ENCODE data around the gene NKX6-1. TPM values are rescaled to one million over a fixed set of nuclear protein-coding genes. Genes with fewer than 3 reads are reported as not detected.

The NKX6-1 gene
- total RNA-seq, 1 donor from 2014 or later, result not detected

DNA sequence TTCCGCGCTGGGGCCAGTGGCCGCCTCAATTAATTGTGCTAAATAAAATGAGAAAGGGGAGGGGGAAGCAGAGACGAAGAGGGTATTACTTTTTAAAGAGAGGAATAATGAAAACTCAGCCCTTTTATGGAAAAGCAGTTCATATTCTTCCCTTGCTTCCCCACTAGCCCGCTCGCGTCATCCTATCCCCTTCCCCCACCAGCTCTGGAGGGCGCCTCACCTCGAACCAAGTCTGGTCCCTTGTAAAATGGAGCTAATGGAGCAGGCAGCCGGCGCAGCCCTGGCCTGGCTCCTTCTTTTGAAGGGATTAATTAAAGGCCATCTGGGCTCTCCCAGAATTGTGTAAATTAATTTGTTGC lies 511 bp upstream of the NKX6-1 start:
- no peak for ATAC-seq
- no peak for DNase-seq (ENCODE audit: low spot score)

DNA sequence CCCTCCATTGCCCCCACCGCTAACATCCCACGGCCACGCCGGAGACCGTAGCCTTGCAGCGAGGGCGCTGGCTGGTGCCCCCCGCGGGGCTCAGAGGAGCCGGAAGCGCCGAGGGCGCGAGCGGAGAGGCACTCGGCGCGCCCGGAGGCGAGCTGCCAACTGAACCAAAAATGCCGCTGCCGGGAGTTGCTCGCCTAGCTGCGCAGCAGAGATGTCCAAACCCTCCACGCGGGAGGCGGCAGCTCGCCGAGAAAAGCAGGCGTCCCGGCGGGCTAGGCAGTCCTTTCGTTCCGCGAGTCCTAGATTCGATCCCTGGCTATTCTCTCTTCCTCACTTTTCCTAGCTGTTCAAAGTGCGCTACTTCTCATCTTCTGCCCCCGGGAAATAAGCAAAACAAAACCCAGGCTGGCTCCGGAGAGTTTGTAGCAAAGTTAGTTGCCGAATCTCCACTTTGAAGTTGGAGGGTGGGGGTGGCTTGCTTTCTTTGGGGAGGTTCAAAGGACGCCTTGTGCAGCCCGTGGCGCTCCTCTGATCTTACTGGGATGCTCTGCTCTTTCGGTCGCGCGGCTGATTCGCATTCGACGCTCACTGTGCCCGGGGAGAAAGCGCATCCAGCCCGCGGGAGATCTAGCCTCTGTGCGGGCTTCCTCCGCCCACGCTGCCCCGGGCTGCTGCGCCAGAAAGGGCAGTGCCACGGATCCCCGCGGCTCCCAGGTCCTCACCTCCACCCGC lies 723 bp downstream of the NKX6-1 start:
- DNase-seq (ENCODE audit: low spot score), result no peak
- ATAC-seq, result peak; percentile 40

DNA sequence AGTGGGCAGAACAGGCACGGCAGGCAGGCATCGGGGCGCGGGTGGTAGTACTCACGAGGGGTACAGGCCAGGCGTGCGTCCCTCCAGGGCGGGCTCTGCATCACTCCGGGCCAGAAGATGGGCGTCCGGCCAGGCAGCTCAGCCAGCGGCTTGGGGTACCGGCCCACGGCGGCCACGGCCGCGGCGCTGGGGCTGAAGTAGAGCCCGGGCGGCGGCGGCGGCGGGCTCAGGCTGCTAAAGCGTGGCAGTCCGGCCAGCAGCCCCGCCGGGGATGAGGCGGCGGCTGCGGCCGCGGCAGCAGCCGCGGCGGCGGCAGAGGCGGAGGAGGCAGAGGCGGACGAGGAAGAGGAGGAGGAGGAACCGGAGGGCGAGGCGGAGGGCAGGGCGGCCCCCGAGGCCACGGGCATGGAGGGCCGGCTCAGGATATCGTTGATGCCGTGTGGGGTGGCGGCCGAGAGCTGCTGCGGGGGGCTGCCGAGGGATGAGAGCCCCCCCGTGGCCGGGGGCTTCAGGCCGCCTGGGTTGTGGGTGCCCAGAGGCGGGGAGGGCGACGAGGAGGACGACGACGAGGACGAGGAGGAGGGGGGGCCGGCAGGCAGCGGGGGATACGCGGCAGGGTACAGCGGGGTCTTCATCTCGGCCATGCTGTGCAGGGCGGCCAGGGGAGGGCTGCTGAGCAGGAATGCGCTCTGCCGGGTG lies 1.4 kb downstream of the NKX6-1 start:
- DNase-seq (ENCODE audit: low spot score) (no peak), ATAC-seq (no peak)

DNA sequence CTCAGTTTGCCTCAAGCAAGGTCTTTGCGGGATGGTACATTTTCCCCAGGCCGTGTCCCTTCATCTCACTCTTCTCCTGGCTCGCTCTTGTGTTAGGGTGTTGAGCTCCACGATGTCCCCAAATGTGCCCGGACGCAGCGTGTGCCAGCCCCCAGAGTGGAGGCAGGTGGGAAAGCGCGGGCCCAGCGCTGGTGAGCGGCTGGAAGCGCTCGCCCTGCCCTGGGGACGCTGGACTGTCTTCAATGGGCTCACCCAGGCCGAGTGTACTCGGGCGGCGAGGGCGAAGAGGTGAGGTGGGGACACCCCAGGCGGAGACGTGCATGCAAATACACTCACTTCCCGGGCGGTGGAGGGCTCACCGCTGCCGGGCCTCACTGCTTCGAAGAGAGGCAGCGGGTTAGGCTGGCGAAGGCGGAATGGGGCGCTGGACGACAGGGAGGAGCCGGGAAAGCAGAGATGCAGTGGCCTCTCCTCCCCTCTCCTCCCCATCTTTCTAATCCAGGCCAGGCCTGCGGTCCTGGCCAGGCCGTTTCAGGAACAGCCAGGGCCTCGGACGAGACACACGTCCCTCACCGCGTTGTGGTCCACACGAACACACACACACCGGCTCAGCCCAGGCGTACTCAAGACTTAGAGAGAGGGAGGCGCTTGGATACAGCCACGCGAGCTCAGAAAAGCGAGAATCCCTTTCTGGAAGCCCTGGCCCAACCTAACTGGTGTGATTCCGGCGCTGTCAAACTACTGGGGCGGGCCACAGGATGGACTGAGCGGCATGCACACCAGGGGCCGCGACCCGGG lies 2.2 kb downstream of the NKX6-1 start:
- no peak for ATAC-seq
- no peak for DNase-seq (ENCODE audit: low spot score)

DNA sequence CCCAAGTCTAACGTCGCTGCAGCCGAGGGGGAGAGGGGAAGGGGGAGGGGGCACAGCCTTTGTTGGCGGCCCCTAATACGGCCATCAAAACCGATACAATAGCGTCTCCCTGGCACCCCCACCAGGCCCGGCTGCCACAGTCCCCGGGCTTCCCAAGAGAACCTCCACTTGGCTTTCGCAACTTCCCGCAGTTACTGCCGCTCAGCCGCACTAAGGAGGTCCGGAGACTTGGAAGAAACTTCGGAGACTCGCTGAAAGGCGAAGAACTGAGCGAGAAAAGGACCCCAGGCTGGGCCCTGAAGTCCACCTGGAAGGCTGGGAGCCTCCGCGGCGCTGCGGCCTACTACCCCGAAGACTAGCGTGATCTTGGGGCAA lies 2.8 kb downstream of the NKX6-1 start:
- ATAC-seq (no peak), DNase-seq (ENCODE audit: low spot score) (no peak)

DNA sequence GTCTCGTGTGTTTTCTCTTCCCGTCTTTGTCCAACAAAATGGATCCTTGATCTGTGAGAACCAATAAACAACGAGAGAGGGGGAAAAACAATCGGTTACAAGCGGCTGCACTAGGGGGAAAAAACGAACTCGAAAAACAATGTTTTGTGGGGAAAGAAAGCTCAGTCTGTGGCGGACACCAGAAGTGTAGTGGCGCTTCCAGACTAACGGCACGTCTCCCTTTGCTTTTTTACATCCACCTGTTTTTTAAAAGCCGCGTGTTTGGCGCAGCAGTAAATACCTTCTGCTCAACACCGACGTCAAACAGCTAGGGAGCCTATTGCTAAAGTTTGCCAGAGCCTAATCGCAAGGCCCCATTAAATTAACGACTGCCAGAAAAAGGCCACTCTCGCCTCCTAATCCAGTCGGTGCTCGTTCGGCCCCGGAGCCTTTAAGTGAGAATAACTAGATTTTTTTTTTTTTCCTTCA lies 3.3 kb downstream of the NKX6-1 start:
- ATAC-seq, result no peak
- no peak for DNase-seq (ENCODE audit: low spot score)

DNA sequence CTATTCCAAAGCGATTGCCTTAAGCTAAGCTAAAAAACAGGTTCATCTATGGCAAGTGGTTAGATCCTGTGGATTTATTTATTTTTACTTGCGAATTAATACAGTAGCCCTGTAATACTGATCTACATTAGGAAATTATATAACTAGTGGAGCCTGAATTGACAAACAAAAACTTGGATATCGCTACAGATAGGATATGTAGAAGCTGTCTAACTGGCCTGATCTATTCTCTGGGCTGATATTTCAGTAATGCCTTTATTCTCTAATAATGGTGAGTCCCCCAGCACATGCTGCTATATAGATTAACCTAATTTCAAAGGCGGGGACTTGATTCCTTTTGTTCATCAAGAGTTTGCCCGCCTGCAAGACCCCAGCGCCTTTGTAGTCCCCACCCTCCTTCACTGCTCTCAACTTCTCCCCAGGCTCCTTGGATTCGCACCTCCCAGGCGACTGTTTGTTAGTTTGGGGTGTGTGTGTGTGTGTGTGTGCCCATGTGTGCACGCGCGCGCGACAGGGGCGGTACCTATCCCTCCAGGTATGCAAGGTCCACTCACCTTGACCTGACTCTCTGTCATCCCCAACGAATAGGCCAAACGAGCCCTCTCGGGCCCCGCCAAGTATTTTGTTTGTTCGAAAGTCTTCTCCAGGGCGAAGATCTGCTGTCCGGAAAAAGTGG lies 3.8 kb downstream of the NKX6-1 start:
- DNase-seq (ENCODE audit: low spot score) (no peak), ATAC-seq (no peak)

DNA sequence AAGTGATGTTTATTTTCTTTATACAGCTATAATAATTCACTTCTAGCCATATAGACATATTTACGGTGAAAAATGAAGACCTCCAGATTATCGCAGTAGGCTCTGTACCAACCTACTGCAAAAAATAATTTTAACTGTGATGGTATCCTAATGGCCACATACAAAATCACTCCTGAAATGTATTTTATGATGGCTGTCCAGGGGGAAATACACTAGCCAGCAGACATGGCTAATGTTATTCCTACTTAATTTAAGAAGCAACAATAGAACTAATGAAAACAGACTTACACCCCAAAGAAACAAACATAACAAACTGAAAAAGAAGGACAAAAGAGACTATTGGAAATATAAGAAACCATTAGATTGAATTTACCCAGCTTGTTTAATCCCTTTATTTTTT lies 4.6 kb downstream of the NKX6-1 start:
- no peak for ATAC-seq

DNA sequence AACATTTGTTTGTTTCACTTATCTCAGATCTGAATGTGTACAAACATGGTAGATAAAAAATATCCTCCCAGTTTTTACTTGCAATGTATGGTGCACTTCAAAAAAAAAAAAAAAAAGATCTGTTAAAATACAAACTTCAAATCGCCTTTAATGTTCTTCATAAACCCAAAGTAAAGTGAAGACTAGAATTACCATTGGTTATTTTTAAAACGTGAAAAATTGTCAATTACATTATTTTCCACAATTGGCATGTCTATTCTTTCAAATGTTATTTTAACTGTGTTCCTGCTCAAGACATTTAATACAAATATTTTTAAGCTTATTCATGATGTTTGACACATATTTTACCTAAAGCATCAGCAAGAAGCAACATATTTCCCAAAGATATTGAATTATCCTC lies 5.0 kb downstream of the NKX6-1 start:
- ATAC-seq, result no peak
- DNase-seq (ENCODE audit: low spot score), result no peak

More for the DNA sequence above, 4.6 kb downstream of the NKX6-1 start:
- no peak for DNase-seq (ENCODE audit: low spot score)

DNA sequence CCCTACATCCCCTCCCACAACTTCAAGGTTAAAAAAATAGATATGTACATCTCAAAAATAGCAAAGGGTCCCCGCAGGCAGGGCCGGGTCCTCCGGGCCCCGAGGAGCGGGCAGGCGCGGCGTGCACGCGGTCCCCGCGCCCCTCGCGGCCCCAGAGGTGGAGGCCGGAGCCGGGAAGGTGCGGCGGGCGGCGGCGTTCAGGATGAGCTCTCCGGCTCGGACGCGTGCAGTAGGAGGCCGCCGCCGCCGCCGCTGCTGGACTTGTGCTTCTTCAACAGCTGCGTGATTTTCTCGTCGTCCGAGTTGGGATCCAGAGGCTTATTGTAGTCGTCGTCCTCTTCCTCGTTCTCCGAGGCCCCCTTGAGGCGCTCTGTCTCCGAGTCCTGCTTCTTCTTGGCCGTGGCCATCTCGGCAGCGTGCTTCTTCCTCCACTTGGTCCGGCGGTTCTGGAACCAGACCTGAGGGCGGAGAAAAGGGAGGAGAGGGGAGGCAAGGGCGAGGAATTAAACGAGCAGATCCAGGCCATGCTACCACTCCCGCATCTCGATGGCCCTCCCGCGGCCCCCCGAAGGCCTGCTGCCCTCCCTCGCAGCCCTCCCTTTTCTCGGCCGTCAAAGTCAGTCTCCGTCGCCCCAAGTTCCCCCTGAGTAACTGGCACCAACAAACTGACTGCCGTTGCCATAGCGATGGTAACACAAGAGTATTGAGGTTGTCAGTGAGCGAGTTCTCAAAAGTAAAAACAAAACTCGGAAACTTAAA lies 5.8 kb downstream of the NKX6-1 start:
- ATAC-seq, result no peak

DNA sequence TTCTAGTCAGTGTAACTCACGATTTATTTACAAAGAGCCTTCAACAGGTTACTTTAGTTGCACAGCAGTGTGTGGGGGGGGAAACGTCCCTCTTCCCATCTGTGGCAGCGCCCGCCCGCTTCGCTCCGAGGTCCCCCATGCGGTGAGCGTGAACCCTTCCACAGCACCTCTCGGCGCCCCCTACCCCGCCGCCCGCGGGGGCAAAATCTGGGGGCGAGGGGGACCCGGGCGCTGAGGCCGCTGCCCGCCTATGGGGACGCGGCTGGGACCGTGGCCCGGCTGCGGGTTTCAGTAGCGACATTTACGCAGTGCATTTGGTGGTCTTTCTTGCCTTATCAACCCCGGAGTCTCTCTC lies 6.4 kb downstream of the NKX6-1 start:
- ATAC-seq (no peak), DNase-seq (ENCODE audit: low spot score) (no peak)

More for the DNA sequence above, 5.8 kb downstream of the NKX6-1 start:
- no peak for DNase-seq (ENCODE audit: low spot score)

DNA sequence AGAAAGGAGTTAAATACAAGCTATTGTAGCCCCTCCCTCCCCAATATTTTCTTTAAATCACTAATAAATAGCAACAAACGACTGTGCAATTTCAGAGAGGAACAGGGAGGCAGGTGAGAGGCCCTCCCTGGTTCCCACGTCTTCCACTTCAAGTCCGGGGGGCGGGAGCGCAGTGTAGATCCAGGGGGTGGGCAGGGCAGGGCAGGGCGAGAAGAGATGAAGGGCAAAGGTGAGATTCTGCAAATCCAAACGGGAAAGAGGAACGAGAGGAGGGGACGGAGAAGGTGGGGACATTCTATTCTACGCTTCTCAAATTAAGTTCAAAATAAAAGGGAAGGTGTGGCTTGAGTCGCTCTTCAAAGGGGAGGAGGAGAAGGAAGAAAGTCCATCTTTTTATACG lies 6.8 kb downstream of the NKX6-1 start:
- DNase-seq (ENCODE audit: low spot score) (no peak), ATAC-seq (no peak)

DNA sequence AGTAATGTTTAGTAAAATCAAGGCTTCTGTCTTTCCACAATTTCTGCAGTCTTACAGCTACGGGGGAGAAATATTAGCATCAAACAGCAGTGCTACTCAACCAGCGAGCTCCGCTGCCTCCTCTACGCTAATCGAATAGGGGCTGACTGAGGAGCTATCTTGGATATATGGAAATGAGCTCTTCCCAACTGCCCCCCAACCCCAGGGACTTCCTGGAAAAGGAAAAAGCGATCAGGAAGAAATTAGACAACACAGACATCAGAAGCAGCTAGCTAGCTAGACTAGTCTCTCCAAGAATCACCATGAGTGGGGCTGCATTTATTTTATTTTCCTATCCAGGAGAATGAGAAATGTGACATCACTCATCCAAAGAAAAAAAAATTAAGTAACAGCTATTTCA lies 7.6 kb downstream of the NKX6-1 start:
- no peak for ATAC-seq
- no peak for DNase-seq (ENCODE audit: low spot score)

DNA sequence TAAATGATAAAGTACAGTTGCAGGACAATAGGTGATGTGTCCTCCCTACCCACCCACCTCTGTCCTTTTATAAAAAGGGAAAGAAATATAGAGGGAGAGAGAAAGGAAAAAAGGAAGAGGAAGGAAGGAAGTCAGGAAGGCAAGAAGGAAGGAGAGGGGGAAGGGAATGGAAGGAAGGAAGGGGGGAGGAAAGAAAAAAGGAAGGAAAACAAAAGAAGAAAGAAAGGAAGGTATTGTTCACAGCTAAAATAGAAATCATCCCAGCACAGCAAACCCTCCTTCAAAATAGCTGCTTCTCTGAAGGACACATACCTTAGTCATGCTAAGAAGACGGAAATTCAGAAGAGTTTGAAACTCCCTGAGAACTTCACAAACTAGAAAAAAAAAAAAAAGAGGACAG lies 8.4 kb downstream of the NKX6-1 start:
- DNase-seq (ENCODE audit: low spot score) (no peak), ATAC-seq (no peak)

DNA sequence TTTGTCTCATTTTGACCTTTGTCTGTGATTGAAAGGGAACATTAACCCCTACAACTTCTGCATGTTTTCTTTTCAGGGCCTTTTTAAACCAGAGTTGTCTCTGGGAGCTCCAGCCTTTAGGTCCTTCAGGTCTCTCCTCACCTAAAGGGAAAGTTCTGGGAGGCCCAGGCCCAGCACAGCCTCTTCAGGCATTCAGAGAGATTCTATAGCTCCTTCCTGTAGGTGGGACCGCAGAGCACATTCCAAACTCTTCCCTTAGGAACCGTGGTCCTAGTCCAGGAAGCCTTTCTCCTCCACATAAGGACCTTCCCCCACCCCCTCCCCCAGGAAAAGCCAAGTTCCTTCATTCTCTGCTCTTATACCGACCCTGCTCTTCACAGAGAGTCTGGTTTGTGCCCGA lies 14.9 kb downstream of the NKX6-1 start:
- ATAC-seq, result no peak
- no peak for DNase-seq (ENCODE audit: low spot score)

DNA sequence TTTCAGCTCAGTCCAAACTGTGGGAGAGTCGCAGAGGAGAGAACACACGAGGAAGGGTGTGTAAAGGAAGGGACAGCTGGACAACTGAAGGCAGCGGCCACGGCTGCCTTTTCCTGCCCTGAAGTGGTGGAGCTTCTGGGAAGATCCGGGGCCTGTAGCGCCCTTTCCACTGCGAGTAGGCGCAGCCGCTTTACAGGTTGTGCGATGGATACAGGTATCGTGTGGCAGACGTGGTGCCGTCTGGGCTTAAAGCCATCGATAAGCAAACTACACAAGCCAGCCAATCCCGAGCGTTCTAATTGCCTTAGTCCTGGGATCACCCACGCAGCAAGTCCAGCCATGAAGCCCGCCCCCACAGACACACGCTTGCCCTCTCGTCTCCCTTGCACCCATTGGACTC lies 15.4 kb downstream of the NKX6-1 start:
- DNase-seq (ENCODE audit: low spot score), result no peak
- peak; percentile 17 for ATAC-seq

DNA sequence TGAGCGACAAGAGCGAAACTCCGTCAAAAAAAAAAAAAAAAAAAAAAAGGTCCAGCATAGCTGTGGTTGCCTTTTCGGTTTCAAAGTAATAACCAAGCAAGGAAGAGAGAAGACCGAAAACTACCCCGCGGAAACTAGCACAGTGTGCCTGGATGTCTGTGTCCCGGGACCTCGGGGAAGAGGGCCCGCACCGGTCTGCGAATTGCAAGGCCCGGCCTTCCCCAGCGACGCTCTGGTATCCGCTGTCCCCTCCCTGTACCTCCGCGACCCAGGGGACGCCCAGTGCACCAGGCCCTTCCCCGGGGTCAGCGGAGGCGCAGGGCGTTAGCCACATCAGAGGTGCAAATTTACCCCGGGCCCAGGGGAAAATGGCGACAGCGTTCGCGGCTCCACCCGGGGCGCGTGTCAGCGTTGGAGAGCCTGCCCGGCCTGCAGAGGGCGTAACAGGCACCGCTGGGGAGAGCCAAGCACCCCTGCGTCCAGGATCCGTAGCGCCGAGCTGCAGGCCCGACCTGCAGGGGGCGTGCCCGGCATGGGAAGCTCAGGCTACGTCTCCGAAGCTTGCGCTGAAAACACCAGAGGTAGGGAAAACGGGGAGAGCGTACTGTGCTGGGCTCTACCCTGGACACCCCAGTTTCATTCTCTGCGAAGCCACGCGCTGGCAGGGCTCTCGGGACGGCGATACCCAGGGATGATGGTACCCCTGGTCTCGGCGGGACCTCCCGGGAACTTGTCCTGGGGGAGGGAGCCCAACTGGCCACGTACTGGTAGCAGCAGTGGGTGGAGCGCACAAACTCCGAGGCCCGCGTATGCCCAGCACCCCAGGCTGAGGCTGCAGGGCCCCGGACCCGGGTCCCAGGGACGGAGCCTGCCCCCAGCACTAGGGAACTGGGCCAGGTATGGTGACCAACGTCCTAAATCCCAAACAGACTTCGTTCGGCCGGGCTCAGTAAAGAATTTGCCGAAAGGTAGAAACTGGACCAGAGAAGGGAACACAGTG lies 16.2 kb downstream of the NKX6-1 start:
- ATAC-seq, result peak; percentile 53
- no peak for DNase-seq (ENCODE audit: low spot score)

DNA sequence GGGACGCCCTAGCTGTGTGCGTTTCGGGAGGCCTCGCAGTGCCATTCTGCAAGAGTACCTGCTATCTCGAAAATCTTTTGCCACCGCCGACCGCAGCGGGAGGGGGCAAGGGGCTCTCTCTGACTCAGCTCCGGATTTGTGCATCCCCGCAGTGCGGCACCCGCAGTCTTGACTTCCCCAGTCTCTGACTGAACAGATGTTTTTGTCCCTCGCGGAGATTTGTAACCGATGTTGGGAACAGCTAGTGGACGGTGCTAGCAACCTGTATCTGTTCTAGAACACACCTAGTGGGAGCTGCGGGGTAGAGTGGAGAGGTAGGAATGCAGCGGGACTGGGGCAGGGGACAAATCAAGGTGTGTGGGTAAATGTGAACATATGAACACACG lies 17.2 kb downstream of the NKX6-1 start:
- DNase-seq (ENCODE audit: low spot score) (no peak), ATAC-seq (no peak)

DNA sequence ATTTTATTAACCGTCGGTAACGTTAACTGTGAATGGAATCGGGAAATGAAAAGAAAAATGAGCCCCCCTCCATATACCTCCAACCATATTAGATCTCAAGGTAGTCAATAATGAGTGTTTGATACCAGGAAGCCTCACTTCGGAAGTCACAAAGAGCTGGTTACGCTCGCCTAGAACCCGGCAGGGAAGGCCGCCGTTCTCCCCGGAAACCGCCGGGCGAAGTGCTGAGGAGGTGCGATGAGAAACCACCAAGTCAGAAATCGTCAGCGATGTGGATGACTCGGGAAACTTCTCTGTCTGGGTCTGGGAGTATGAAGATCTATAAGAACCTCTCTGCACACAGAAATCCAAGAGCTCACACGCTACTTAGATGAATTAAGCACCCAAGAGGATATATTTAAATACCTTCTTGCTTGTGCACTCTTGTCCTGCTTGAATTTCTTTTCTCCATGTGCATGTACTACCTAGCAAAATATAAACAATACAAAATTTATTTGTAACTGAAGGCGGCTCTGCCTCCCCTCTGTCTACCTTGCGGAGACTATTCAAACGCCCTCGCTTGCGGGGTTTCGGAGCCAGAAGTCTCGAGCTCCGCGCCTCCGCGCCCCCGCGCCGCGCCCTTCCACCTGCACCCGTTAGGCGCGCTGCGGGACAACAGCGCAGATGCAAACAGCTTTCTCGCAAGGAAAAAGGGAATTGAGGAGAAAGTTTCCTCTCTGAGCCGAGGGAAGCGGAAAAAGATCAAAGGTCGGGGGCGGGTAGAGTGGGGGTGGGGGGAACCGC lies 17.8 kb downstream of the NKX6-1 start:
- DNase-seq (ENCODE audit: low spot score), result no peak
- ATAC-seq, result no peak

All from left lobe of liver (tissue), 2 donors.